Astrocyte (in vitro differentiated cells and primary cell): ENCODE results near the gene DMAP1.

ENCODE experiments used
- EZH2 ChIP-seq: IDR thresholded peaks from 2 replicates; pipeline ENCODE4 v1.6.1; 2012; ENCODE audit warnings: mild to moderate bottlenecking, low read length, inconsistent platforms; ENCODE audit not compliant: insufficient read depth
- TF ChIP-seq, protein P1 (sequence below): IDR thresholded peaks from 2 replicates; pipeline ENCODE4 v1.5.1; 2011; ENCODE audit warnings: low read depth, mild to moderate bottlenecking, inconsistent platforms, low read length, moderate library complexity; ENCODE audit not compliant: insufficient read depth

DNA sequence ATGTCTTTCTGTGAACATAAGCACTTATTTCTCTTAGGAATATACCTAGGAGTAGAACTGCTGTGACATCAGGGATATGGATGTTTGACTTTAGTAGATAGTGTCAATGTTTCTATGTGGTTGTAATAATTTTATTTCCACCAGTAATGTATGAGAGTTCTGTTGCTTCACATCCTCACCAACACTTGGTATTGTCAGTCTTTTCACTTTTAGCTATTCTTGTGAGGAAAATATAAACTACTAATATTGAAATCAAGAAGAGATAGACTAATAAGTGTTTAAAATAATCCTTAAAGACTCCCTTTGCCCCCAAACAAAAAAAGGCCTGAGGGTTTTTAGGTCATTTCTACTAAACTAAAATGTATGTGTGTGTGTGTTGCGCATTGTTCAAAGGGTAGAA, 2.7 kb upstream of the DMAP1 start:
- TF ChIP-seq, protein P1, sequence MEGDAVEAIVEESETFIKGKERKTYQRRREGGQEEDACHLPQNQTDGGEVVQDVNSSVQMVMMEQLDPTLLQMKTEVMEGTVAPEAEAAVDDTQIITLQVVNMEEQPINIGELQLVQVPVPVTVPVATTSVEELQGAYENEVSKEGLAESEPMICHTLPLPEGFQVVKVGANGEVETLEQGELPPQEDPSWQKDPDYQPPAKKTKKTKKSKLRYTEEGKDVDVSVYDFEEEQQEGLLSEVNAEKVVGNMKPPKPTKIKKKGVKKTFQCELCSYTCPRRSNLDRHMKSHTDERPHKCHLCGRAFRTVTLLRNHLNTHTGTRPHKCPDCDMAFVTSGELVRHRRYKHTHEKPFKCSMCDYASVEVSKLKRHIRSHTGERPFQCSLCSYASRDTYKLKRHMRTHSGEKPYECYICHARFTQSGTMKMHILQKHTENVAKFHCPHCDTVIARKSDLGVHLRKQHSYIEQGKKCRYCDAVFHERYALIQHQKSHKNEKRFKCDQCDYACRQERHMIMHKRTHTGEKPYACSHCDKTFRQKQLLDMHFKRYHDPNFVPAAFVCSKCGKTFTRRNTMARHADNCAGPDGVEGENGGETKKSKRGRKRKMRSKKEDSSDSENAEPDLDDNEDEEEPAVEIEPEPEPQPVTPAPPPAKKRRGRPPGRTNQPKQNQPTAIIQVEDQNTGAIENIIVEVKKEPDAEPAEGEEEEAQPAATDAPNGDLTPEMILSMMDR, result no peak
- TF ChIP-seq EZH2, result no peak
